ENCODE measurements around the gene RGS7. TPM values are rescaled to one million over a fixed set of nuclear protein-coding genes. Genes with fewer than 3 reads are reported as not detected.
"Not testable (repeated sequence)": the region's sequence is repeated elsewhere in the genome, so short reads cannot be mapped to it uniquely, and the experiment has no call there.

The RGS7 gene
- total RNA-seq, 1 donor from 2014 or later, result not detected

- ATAC-seq, result no peak
Observed at GRCh38 chr1:240821925-240822324, 535.1 kb downstream of the RGS7 start.

GRCh38 chr1:240820816-240821215, 536.2 kb downstream of the RGS7 start:
- no peak for ATAC-seq

GRCh38 chr1:240816472-240816871, 540.5 kb downstream of the RGS7 start:
- no peak for ATAC-seq

GRCh38 chr1:240813720-240814119, 543.3 kb downstream of the RGS7 start:
- no peak for ATAC-seq

- no peak for ATAC-seq
Observed at GRCh38 chr1:240811256-240811655, 545.7 kb downstream of the RGS7 start.

GRCh38 chr1:240808381-240808780, 548.6 kb downstream of the RGS7 start:
- ATAC-seq, result no peak

GRCh38 chr1:240806200-240806745, 550.7 kb downstream of the RGS7 start:
- no peak for ATAC-seq

- no peak for ATAC-seq
Observed at GRCh38 chr1:240804475-240804874, 552.5 kb downstream of the RGS7 start.

- ATAC-seq, result no peak
Observed at GRCh38 chr1:240803151-240803550, 553.9 kb downstream of the RGS7 start.

- no peak for ATAC-seq
Observed at GRCh38 chr1:240802271-240802670, 554.7 kb downstream of the RGS7 start.

GRCh38 chr1:240801442-240801841, 555.6 kb downstream of the RGS7 start:
- ATAC-seq, result no peak

GRCh38 chr1:240800291-240800690, 556.7 kb downstream of the RGS7 start:
- no peak for ATAC-seq

- no peak for ATAC-seq
Observed at GRCh38 chr1:240797050-240797449, 560.0 kb downstream of the RGS7 start.

GRCh38 chr1:240794046-240794843, 562.8 kb downstream of the RGS7 start:
- ATAC-seq, result no peak

- ATAC-seq, result no peak
Observed at GRCh38 chr1:240792915-240793529, 564.0 kb downstream of the RGS7 start.

GRCh38 chr1:240790856-240791255, 566.1 kb downstream of the RGS7 start:
- no peak for ATAC-seq

- no peak for ATAC-seq
Observed at GRCh38 chr1:240786880-240787279, 570.1 kb downstream of the RGS7 start.

- ATAC-seq, result no peak
Observed at GRCh38 chr1:240784776-240785175, 572.2 kb downstream of the RGS7 start.

- ATAC-seq, result not testable (repeated sequence)
Observed at GRCh38 chr1:240783728-240784137, 573.3 kb downstream of the RGS7 start.

GRCh38 chr1:240776237-240776636, 580.8 kb downstream of the RGS7 start:
- no peak for ATAC-seq

- no peak for ATAC-seq
Observed at GRCh38 chr1:240772131-240772530, 584.9 kb downstream of the RGS7 start.

- ATAC-seq, result no peak
Observed at GRCh38 chr1:240771450-240771849, 585.6 kb downstream of the RGS7 start.

GRCh38 chr1:240768979-240769378, 588.0 kb downstream of the RGS7 start:
- no peak for ATAC-seq

GRCh38 chr1:240766831-240767230, 590.2 kb downstream of the RGS7 start:
- ATAC-seq, result no peak

All from esophagus mucosa (tissue), 1 donor.